ENCODE data around the gene SFRP4.

DNA sequence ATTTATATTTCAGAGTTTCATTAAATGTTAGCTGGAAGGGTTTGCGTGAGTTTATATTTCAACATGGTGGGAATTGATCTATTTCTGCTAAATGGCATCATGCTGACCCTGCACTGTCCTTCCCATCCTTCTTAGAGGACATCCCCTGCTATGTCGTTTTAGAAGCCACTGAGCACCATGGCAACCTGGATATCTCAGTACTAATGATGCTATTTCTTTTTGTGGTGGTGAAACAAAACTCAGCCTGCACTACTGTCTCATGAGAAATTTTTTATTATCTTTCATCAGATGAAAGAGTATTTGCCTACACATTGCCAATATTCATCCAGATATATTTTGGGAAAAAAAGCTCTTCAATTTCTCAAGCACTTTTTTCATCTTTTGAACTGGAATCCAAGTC, 15.9 kb upstream of the SFRP4 start:
- no peak for TF ChIP-seq POLR2A (IDR thresholded peaks at IDR 0.05; ENCODE audit: extremely low read depth, insufficient read length)
- TF ChIP-seq, protein P1, sequence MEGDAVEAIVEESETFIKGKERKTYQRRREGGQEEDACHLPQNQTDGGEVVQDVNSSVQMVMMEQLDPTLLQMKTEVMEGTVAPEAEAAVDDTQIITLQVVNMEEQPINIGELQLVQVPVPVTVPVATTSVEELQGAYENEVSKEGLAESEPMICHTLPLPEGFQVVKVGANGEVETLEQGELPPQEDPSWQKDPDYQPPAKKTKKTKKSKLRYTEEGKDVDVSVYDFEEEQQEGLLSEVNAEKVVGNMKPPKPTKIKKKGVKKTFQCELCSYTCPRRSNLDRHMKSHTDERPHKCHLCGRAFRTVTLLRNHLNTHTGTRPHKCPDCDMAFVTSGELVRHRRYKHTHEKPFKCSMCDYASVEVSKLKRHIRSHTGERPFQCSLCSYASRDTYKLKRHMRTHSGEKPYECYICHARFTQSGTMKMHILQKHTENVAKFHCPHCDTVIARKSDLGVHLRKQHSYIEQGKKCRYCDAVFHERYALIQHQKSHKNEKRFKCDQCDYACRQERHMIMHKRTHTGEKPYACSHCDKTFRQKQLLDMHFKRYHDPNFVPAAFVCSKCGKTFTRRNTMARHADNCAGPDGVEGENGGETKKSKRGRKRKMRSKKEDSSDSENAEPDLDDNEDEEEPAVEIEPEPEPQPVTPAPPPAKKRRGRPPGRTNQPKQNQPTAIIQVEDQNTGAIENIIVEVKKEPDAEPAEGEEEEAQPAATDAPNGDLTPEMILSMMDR (IDR thresholded peaks at IDR 0.05; ENCODE audit: low read depth, low read length) = no peak
- no peak for TF ChIP-seq MYC (IDR thresholded peaks at IDR 0.05; ENCODE audit: low read depth, low read length)
- TF ChIP-seq, protein P2, sequence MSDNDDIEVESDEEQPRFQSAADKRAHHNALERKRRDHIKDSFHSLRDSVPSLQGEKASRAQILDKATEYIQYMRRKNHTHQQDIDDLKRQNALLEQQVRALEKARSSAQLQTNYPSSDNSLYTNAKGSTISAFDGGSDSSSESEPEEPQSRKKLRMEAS (IDR thresholded peaks at IDR 0.05; ENCODE audit: low read depth, low read length) = no peak
